PC-9 (cell line): ENCODE results near the gene RD3L. TPM values are rescaled to one million over a fixed set of nuclear protein-coding genes. Genes with fewer than 3 reads are reported as not detected.

ENCODE experiments used
- BruUV-seq: library from RNA; stranded (reverse); fragments of 400-500 nt; replicated peaks from 2 replicates; lab custom pipeline; 2021; lab: Mats Ljungman, UMichigan
- CTCF ChIA-PET: fragments of 300-600 bp; sonication (Branson Sonifier 250); formaldehyde crosslinking; loops from one replicate; lab custom pipeline; 2022; ENCODE audit warnings: antibody characterized with exemption; lab: Charles Lee
- POLR2A ChIA-PET: fragments of 300-600 bp; sonication (Branson Sonifier 250); formaldehyde crosslinking; loops from one replicate; lab custom pipeline; 2022; ENCODE audit warnings: antibody characterized with exemption; ENCODE audit not compliant: unreplicated experiment; lab: Charles Lee
- DNase-seq, 2 experiments: peaks; one replicate each; pipeline versions ENCODE4 v3.0.0 to v3.0.0-alpha.2; 2015 to 2022; ENCODE audit warnings: mixed read lengths in 1 of 2
- H2AFZ ChIP-seq: fragments of 200-600 bp; sonication (generic); 2 replicates; pipeline ENCODE4 v1.8.1; 2017; ENCODE audit warnings: antibody characterized with exemption
- H3F3A ChIP-seq: fragments of 200-600 bp; sonication (generic); 2 replicates; pipeline ENCODE4 v1.8.1; 2017; ENCODE audit warnings: antibody characterized with exemption, mild to moderate bottlenecking, low read depth; ENCODE audit not compliant: insufficient read depth
- H3K27ac ChIP-seq: fragments of 200-600 bp; sonication (generic); 2 replicates; pipeline ENCODE4 v1.6.1; 2016; ENCODE audit warnings: mixed run types
- H3K27me3 ChIP-seq: fragments of 200-600 bp; sonication (generic); 2 replicates; pipeline ENCODE4 v1.6.1; 2016; ENCODE audit warnings: low read depth, mixed run types; ENCODE audit not compliant: insufficient read depth
- H3K36me3 ChIP-seq: fragments of 200-600 bp; sonication (generic); 2 replicates; pipeline ENCODE4 v1.6.1; 2016; ENCODE audit warnings: low read depth, mixed run types
- H3K4me1 ChIP-seq: fragments of 200-600 bp; sonication (generic); replicated peaks from 2 replicates; pipeline ENCODE4 v1.6.1; 2016; ENCODE audit warnings: mixed run types; ENCODE audit not compliant: insufficient read depth
- H3K4me2 ChIP-seq: fragments of 200-600 bp; sonication (generic); 2 replicates; pipeline ENCODE4 v1.6.1; 2017; ENCODE audit warnings: mixed run types
- H3K4me3 ChIP-seq: fragments of 200-600 bp; sonication (generic); 2 replicates; pipeline ENCODE4 v1.6.1; 2016; ENCODE audit warnings: mixed run types
- H3K79me2 ChIP-seq: fragments of 200-600 bp; sonication (generic); 2 replicates; pipeline ENCODE4 v1.6.1; 2017; ENCODE audit warnings: low read depth, mixed run types
- H3K9me2 ChIP-seq: fragments of 200-600 bp; sonication (generic); 2 replicates; pipeline ENCODE4 v1.8.1; 2017; ENCODE audit warnings: mild to moderate bottlenecking; ENCODE audit not compliant: insufficient read depth
- H3K9me3 ChIP-seq: fragments of 200-600 bp; sonication (generic); 2 replicates; pipeline ENCODE4 v1.8.1; 2016; ENCODE audit warnings: low read depth; ENCODE audit not compliant: insufficient read depth
- H4K20me1 ChIP-seq: fragments of 200-600 bp; sonication (generic); 2 replicates; pipeline ENCODE4 v1.8.1; 2017; ENCODE audit not compliant: insufficient read depth
- EZH2 ChIP-seq: fragments of 200-600 bp; sonication (generic); IDR thresholded peaks from 2 replicates; pipeline ENCODE4 v1.8.0; 2017; ENCODE audit warnings: antibody characterized with exemption, low read depth
- intact Hi-C: fragments of 100-400 bp; cut with micrococcal nuclease; formaldehyde crosslinking; loops from one replicate; pipeline ENCODE4 v1.10.0; 2022; ENCODE audit not compliant: unreplicated experiment
- total RNA-seq: library from RNA; stranded (reverse); gene quantifications from 2 replicates; pipeline ENCODE4 v1.2.3, GENCODE V29; 2021
- TF ChIP-seq, protein P1 (sequence below): fragments of 200-600 bp; sonication (generic); conservative IDR thresholded peaks from 2 replicates; pipeline ENCODE4 v1.6.1; 2017; ENCODE audit warnings: mixed run types, antibody characterized with exemption, mild to moderate bottlenecking, moderate library complexity

Gene RD3L
- total RNA-seq, 1 experiment from 2014 or later = not detected

DNA sequence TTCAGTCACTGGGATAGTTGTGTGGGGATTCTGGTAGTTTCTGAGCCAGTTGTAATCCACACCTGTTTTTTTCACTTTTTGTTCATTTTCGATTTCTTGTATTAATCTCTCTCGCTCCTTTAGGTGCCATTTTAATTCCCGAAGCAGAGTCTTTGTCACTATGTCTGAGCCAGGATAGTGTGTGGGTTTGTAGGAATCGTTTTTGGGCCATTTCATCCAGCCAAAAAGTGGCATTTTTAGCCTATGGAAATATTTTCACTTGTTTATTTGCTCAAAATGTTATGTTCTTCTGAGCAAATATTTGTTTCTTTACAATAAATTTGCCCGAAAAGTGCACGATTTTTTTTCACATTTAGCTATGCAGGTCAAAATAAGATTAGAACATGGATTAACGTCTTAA lies 867 bp downstream of the RD3L start:
- Histone ChIP-seq H3K79me2 (no peaks in the 10 kb centered on the region), H3K4me2 (no peak overlapping the region), H4K20me1 (no peaks in the 10 kb centered on the region), H3K9me2 (no peaks in the 10 kb centered on the region), H3K4me1 (no peaks in the 10 kb centered on the region), H2AFZ (no peak overlapping the region), H3K27me3 (peaks cover 11% of the 10 kb centered on the region; the same call in 1 of the 2 replicates), H3F3A (no peaks in the 10 kb centered on the region), H3K27ac (no peak overlapping the region), H3K36me3 (no peaks in the 10 kb centered on the region), H3K4me3 (no peak overlapping the region), H3K9me3 (no peaks in the 10 kb centered on the region)
- TF ChIP-seq, protein P1, sequence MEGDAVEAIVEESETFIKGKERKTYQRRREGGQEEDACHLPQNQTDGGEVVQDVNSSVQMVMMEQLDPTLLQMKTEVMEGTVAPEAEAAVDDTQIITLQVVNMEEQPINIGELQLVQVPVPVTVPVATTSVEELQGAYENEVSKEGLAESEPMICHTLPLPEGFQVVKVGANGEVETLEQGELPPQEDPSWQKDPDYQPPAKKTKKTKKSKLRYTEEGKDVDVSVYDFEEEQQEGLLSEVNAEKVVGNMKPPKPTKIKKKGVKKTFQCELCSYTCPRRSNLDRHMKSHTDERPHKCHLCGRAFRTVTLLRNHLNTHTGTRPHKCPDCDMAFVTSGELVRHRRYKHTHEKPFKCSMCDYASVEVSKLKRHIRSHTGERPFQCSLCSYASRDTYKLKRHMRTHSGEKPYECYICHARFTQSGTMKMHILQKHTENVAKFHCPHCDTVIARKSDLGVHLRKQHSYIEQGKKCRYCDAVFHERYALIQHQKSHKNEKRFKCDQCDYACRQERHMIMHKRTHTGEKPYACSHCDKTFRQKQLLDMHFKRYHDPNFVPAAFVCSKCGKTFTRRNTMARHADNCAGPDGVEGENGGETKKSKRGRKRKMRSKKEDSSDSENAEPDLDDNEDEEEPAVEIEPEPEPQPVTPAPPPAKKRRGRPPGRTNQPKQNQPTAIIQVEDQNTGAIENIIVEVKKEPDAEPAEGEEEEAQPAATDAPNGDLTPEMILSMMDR = no peak
- intact Hi-C loops = no loop called here
- ChIA-PET CTCF (no interaction called here), POLR2A (no interaction called here)
- DNase-seq = no peak
- BruUV-seq = no TSS peak

- H3K27ac ChIP-seq = no peak overlapping the region
- H3K9me3 ChIP-seq = no peaks in the 10 kb centered on the region
- CTCF ChIA-PET = no interaction called here
- POLR2A ChIA-PET = no interaction called here
- no peaks in the 10 kb centered on the region for H3K79me2 ChIP-seq
- no peaks in the 10 kb centered on the region for H4K20me1 ChIP-seq
- H3K9me2 ChIP-seq = no peaks in the 10 kb centered on the region
- no peaks in the 10 kb centered on the region for H3K27me3 ChIP-seq
- no peak for DNase-seq
- no peak overlapping the region for H3K4me3 ChIP-seq
- no peak overlapping the region for H3K4me2 ChIP-seq
- no TSS peak for BruUV-seq
- H3K4me1 ChIP-seq = peaks cover 17% of the 10 kb centered on the region
- intact Hi-C loops = no loop called here
- H3K36me3 ChIP-seq = no peaks in the 10 kb centered on the region
- H2AFZ ChIP-seq = no peak overlapping the region
- H3F3A ChIP-seq = peaks cover 20% of the 10 kb centered on the region; the same call in 1 of the 2 replicates
- TF ChIP-seq, protein P1 = no peak
- TF ChIP-seq EZH2 = no peak
Measured at GRCh38 chr14:103935102-103935501, 7.2 kb downstream of the RD3L start.

GRCh38 chr14:103932791-103933490 lies 9.4 kb downstream of the RD3L start:
- Histone ChIP-seq H3K27me3 (no peaks in the 10 kb centered on the region), H4K20me1 (no peaks in the 10 kb centered on the region), H3K36me3 (no peaks in the 10 kb centered on the region), H2AFZ (peak overlapping the region; percentile 73), H3K4me3 (peak overlapping the region; percentile 13; the same call in 1 of the 2 replicates), H3F3A (peaks cover 26% of the 10 kb centered on the region; the same call in 1 of the 2 replicates), H3K79me2 (no peaks in the 10 kb centered on the region), H3K4me2 (peak overlapping the region; percentile 72), H3K9me2 (no peaks in the 10 kb centered on the region), H3K4me1 (peaks cover 17% of the 10 kb centered on the region), H3K9me3 (no peaks in the 10 kb centered on the region), H3K27ac (peak overlapping the region; percentile 62)
- CTCF ChIA-PET = no interaction called here
- TF ChIP-seq EZH2 = no peak
- TF ChIP-seq, protein P1 = no peak
- BruUV-seq = no TSS peak
- DNase-seq = no peak
- POLR2A ChIA-PET = no interaction called here
- intact Hi-C loops = no loop called here
